PC-3 (cell line): ENCODE results near the gene TACC2.

Experiments
- CTCF ChIP-seq: fragments of 300-600 bp; sonication (generic); conservative IDR thresholded peaks from 2 replicates; pipeline ENCODE4 v1.5.1; 2017; ENCODE audit warnings: antibody characterized with exemption, low read depth, mild to moderate bottlenecking, low read length
- EZH2phosphoT487 ChIP-seq: fragments of 300-600 bp; sonication (generic); IDR thresholded peaks from 2 replicates; pipeline ENCODE4 v1.6.1; 2018; ENCODE audit warnings: mild to moderate bottlenecking, antibody characterized with exemption, low read length, borderline replicate concordance

GRCh38 chr10:122162671-122163173, 173.8 kb downstream of the TACC2 start:
- TF ChIP-seq CTCF (no peak), EZH2phosphoT487 (no peak)
